ENCODE results near the gene NABP1. TPM values are rescaled to one million over a fixed set of nuclear protein-coding genes. Genes with fewer than 3 reads are reported as not detected.

NABP1 gene
- total RNA-seq, 1 experiment from 2014 or later: 3.2 TPM

DNA sequence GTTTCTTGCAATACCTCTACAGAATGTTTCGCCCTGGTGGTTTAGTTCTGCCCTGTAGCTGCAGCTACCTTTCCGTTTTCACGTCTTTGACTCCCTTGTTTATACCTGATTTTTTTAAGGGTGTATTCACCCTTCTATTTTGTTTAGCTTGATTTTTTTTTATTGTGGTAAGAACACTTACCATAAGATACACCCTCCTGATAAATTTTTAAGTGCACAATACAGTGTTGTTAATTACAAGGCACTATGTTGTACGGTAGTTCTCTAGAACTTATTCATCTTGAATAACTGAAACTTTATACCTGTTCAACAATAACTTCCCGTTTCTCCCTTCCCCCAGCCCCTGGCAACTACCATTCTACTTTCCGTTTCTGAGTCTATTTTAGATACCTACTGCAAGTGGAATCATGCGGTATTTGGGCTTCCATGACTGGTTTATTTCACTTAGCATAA lies 48.9 kb upstream of the NABP1 start:
- Mint-ChIP-seq H3K27me3 (ENCODE audit: low read depth) (no peaks in the 10 kb centered on the region), H3K36me3 (ENCODE audit: insufficient read depth in 1 of 3, low read depth in 3 of 3) (no peaks in the 10 kb centered on the region), H3K4me1 (no peaks in the 10 kb centered on the region), H3K4me3 (no peak overlapping the region), H3K27ac (no peak overlapping the region), H3K9me3 (no peaks in the 10 kb centered on the region)
- Histone ChIP-seq H3K27ac (ENCODE audit: insufficient read length, low read depth, low read length) (no peak overlapping the region), H4K8ac (replicated peaks; ENCODE audit: insufficient read length, low read depth, low read length) (no peak overlapping the region), H4K5ac (ENCODE audit: insufficient read length, low read depth, low read length) (no peak overlapping the region), H3K9ac (ENCODE audit: extremely low read depth, insufficient read length, low read length) (no peak overlapping the region), H3K14ac (ENCODE audit: insufficient read depth, low read length) (no peak overlapping the region), H3K23me2 (ENCODE audit: insufficient read length, low read depth, low read length, poor library complexity, severe bottlenecking) (no peaks in the 10 kb centered on the region), H2BK20ac (ENCODE audit: low read depth, low read length, poor library complexity, severe bottlenecking) (no peak overlapping the region), H2BK15ac (ENCODE audit: low read depth, low read length) (no peak overlapping the region), H2BK120ac (ENCODE audit: low read depth, low read length, poor library complexity, severe bottlenecking) (no peak overlapping the region), H3K18ac (ENCODE audit: insufficient read length, low read depth, low read length) (no peak overlapping the region), H3K4me2 (ENCODE audit: insufficient read depth, insufficient read length, low read length) (no peak overlapping the region), H3K79me1 (ENCODE audit: insufficient read depth, low read depth, low read length, poor library complexity, severe bottlenecking) (no peaks in the 10 kb centered on the region), H3K79me2 (ENCODE audit: insufficient read depth, low read length) (no peaks in the 10 kb centered on the region), H3K9me3 (ENCODE audit: control insufficient read depth, low read depth, low read length) (no peaks in the 10 kb centered on the region), H4K91ac (ENCODE audit: insufficient read length, low read depth, low read length) (no peak overlapping the region), H2AK5ac (ENCODE audit: insufficient read length, low read length) (no peak overlapping the region), H3K23ac (ENCODE audit: insufficient read length, low read depth, low read length) (no peak overlapping the region), H3T11ph (ENCODE audit: low read length) (no peak overlapping the region), H2BK12ac (ENCODE audit: insufficient read length, low read depth, low read length) (no peak overlapping the region), H3K56ac (ENCODE audit: insufficient read length, low read depth, low read length) (no peak overlapping the region), H2BK5ac (ENCODE audit: insufficient read length, low read length) (no peak overlapping the region), H3K4me1 (ENCODE audit: insufficient read depth, low read length) (no peaks in the 10 kb centered on the region), H3K27me3 (ENCODE audit: insufficient read depth, low read length) (no peaks in the 10 kb centered on the region), H2AFZ (ENCODE audit: low read length) (no peak overlapping the region), H4K20me1 (ENCODE audit: control insufficient read depth, insufficient read depth, insufficient read length) (no peaks in the 10 kb centered on the region), H3K4ac (ENCODE audit: low read depth, low read length) (no peak overlapping the region)
- DNase-seq: no peak
- WGBS (ENCODE audit: extremely low coverage, insufficient read length, low lambda C conversion rate): no CpG with 5 or more reads among the region's 7 CpGs
- TF ChIP-seq, protein P1, sequence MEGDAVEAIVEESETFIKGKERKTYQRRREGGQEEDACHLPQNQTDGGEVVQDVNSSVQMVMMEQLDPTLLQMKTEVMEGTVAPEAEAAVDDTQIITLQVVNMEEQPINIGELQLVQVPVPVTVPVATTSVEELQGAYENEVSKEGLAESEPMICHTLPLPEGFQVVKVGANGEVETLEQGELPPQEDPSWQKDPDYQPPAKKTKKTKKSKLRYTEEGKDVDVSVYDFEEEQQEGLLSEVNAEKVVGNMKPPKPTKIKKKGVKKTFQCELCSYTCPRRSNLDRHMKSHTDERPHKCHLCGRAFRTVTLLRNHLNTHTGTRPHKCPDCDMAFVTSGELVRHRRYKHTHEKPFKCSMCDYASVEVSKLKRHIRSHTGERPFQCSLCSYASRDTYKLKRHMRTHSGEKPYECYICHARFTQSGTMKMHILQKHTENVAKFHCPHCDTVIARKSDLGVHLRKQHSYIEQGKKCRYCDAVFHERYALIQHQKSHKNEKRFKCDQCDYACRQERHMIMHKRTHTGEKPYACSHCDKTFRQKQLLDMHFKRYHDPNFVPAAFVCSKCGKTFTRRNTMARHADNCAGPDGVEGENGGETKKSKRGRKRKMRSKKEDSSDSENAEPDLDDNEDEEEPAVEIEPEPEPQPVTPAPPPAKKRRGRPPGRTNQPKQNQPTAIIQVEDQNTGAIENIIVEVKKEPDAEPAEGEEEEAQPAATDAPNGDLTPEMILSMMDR (conservative IDR thresholded peaks at IDR 0.05): no peak

Measured in H9 (cell line).